ENCODE results near the gene ERO1B.
A peak's percentile ranks its signal among the peaks of the same experiment; 100 is the strongest.

ERO1B gene

DNA sequence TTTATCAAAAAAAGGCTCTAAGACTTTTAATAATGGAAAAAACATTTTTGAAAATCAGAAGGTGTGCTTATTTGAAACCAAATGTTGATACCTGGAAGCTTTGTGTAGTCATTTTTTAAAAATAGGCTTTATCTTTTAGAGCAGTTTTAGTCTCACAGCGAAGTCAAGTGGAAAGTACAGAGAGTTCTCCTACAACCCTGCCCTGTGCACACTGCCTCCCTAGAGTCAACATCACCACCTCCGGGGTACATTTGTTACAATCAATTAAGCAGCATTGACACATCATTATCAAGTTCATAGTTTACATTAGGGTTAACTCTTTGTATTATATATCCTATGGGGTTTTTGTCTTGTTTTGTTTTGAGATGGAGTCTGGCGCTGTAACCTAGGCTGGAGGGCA lies 10.7 kb upstream of the ERO1B start:
- DNase-seq: no peak

DNA sequence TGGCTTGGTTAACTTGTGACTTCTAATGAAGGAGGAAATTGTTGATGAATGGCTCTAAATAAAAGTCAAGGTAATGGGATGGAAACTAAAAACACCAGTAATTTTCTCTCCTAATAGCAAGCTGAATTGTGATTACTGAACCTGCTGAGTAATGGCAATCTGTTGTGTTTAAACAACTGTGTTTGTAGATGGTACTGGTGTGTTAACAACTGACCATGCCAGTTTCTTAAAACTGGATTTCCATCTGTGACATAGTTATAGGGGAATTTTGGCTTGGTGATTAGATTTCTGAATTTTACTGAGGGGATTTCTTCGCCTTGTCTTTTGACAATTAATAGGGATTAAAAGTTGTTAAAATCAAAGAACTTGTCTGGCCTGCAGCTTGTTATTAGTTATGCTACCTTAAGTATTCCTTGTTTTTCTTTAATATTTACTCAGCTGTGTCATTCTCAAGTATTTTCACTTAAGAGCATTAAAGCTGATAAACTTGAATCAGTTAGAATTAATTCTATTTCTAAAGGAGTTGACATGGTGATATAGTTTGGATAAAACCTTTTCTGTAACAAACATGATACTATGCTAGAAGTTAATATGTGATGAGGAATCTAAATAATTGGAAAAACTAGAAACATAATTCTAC lies 7.9 kb upstream of the ERO1B start:
- DNase-seq: no peak

DNA sequence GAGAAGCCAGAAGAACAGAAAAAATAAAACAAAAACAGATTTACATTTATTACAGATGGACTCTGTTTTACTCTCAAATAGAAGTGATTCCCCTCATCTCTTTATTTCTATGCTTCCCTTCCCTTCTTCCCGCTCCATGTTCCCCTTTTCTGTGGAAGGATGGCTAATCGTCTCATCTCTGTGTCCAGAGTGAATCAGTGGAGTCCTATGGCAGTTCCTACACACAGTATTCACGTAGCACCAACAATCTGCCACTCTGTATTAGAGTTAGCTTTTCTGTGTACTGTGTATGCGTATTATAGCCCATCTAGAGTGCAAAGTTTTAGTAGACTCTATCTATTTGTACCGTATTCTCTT lies 6.8 kb upstream of the ERO1B start:
- no peak for DNase-seq

- DNase-seq: no peak
Observed at GRCh38 chr1:236287757-236288619, 6.2 kb upstream of the ERO1B start.

DNA sequence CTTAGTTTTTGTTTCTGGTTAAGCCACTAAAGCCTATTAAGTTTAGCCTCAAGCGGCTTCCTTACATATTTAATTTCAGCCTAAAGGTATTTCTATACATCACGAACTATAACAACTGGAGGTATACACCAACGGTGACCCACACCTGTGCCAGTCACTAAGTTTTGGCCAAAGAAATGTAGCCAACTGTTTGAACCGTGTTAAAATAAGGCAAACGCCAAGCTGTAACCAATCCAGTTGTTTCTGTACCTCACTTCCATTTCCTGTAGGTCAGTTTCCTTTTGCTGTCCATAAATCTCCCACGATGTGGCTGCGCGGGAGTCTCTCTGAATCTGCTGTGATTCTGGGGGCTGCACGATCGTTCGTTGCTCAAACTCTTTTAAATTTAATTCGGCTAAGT lies 5.6 kb upstream of the ERO1B start:
- no peak for DNase-seq

GRCh38 chr1:236284291-236284721 lies 2.5 kb upstream of the ERO1B start:
- no peak for DNase-seq

DNA sequence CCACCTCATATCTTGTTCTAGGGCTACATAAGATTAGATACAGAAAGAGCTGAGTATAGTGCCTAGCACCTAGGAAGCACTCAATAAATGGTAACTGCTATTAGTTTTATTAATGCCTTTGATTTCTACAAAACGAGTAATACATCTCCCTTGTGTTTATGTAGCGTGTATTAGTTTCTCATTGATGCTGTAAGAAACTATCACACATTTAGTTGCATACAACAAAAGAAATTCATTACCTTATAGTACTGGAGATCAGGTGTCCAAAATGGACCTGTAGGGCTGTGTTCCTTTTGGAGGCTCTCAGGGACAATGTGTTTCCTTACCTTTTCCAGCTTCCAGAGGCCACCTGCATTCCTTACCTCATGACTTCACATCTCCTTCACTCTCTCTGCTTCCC lies 961 bp upstream of the ERO1B start:
- DNase-seq: no peak

DNA sequence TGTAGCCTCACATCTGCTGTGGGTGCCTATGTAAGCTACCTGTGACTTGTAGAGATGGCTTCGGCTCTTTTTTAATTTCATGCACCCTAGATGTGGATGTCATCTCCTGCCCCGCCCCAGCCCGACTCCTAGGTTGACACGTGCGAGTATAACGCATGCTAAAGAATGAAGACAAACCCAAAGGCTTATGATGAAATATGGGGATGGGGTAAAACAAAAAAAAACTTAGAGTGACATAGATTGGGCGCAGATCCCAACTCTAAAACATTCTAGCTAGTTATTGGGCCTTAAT lies 613 bp upstream of the ERO1B start:
- DNase-seq: no peak

- no peak for DNase-seq
Observed at GRCh38 chr1:236281198-236281653, 532 bp downstream of the ERO1B start.

DNA sequence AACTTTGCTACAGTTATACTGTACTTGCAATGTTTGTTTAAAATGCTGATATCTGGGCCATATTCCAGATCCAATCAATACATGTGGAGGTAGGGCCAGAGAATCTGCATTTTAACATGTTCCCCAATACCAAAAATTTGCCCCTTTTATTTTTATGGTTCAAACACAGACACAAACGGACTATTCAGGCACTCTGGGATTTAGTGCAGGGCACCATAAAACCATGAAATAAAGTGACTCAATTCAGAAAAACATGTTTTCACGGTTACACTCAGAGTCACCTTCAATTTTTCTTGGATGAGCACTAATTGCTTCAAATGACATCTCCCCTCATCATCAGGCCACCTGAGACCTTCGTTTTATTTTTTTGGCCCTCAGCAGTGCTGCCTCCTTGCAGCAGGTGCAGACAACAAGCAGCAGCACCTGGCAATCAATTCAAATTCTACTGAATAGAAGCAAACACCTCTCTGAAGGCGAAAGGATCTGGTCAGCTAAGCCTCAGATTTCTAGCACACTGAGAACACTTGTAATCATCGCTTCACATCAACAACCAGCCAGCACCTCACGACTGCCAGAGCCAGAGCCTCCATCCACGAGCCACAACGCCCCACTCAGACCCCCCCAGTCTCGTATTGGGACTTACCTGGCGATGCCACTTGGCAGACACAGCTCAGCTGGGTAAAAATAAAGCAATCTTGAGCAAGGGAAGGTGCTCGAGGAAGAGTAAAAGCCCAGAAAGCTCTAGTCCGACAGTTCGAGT lies 1.1 kb downstream of the ERO1B start:
- peak; percentile 32 for DNase-seq

DNA sequence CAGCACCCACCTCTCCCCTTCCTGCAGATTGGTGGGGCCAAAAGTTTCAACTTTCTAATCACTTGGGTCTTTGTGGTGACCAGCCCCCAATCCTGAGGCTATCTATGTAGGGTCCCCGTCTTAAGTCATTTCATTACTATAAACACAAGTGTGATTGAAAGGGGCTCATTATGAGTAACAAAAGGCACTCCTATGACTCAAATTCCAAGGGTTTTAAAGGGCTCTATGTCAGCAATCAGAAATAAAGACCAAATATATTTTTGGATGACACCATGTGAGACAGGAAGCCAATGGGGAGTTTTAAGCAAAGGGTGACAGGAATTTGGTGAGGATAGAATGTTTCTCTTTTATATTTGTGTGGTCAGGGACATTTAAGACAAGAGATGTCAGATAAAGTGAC lies 6.2 kb downstream of the ERO1B start:
- DNase-seq: no peak

- no peak for DNase-seq
Observed at GRCh38 chr1:236275061-236275460, 6.7 kb downstream of the ERO1B start.

GRCh38 chr1:236273358-236273757 lies 8.4 kb downstream of the ERO1B start:
- DNase-seq: no peak

- DNase-seq: no peak
Observed at GRCh38 chr1:236269439-236269838, 12.3 kb downstream of the ERO1B start.

GRCh38 chr1:236261898-236262297 lies 19.9 kb downstream of the ERO1B start:
- no peak for DNase-seq

DNA sequence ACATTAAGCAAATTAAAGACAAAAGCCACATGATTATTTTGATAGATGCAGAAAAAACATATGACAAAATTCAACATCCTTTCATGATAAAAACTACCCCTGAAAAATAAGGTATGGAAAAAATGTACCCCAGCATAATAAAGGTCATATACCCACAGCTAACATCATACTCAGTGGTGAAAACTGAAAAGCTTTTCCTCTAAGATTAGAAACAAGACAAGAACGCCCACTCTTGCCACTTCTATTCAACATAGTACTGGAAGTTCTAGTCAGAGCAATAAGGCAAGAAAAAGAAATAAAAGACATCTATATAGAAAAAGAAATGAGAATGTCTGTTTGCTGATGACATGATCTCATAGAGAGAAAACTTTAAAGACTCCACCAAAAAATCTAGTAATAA lies 20.7 kb downstream of the ERO1B start:
- no peak for DNase-seq

DNA sequence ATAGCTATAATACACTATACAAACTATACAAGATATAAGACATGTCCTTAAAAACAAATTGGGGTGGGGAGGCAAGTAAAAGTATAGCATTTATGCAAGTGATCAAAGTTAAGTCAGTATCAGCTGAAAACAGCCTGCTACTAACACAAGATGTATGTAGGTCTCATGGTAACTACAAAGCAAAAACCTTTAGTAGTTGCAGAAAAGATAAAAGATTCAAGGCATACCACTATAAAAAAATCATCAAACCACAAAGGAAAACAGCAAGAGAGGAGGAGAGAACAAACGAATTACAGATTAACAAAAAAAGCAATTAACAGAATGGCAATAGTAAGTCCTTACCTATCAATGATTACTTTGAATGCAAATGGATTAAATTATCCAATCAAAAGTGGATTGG lies 22.7 kb downstream of the ERO1B start:
- no peak for DNase-seq

- no peak for DNase-seq
Observed at GRCh38 chr1:236258114-236258622, 23.6 kb downstream of the ERO1B start.

DNA sequence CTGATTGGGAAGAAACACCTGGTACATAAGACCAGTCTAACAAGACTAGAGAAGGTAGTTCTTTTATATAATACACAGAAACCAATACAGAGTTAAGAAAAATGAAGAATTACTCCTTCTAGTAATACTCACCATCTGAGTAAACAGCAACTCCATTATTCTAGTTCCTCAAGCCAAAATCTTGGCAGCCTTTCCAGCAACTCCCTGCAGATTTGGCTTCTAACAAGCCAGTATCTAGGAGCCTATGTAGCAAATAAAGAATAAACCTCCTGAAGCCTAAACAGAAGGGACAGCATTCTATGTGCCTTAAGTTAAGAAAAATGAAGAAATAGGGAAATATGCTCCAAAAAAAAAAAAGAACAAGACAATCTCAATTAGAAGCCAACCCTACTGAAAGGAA lies 24.5 kb downstream of the ERO1B start:
- no peak for DNase-seq

DNA sequence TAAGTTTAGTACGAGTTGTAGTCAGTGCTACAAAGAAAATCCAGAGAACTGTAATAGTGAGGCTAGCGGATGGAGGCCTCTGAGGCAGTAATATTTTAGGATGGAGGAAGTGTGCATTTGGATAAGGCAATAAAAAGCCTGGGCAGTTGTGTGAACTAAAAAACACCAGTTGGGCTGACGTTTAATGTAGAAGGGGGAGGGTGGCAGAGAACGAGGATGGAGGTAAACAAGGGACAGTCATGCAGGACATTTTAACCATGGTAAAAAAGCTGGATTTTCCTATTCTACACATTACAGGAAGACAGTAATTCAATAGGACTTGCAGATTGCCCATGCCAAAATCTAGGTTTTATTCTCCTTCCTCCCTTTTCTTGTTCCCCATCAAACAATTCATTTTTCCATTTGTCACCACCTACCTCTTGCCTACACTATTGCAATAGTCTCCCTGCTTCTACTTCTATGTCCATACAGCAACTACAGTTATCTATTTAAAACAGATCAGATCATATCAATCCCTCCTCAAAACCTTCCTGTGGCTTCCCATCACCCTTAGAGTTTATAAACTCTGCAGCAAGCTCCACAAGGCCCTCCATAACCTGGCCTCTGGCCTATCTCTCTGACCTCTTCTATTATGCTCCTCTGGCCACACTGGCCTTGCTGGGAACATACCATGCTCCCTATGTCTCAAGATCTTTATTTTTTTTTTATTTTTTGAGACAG lies 27.7 kb downstream of the ERO1B start:
- DNase-seq: no peak

- DNase-seq: no peak
Observed at GRCh38 chr1:236253119-236253518, 28.6 kb downstream of the ERO1B start.

DNA sequence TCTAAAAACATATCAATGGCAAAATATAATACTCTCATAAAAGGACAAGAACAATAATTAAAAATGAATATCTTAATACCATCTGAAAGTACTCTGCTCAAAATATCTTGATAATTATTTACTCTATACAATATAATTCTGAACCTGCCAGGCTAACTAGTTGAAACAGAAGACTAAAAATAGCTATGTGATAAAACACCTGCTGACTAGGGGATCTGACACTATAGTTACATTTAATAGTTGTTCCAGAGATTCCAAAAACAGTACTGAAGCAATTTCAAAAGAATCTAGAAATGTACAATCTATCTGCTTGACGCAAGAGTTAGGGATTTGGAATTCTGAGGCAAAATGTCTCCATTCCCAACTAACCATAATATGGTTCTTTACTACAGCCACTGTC lies 30.2 kb downstream of the ERO1B start:
- no peak for DNase-seq

- no peak for DNase-seq
Observed at GRCh38 chr1:236247286-236247685, 34.5 kb downstream of the ERO1B start.

Measured in activated CD4-positive, CD25-positive, alpha-beta regulatory T cell treated with anti-CD3 and anti-CD28 coated beads, Interleukin-2, amount 50 U/mL, for 72 hours (primary cell).